ENCODE results near the gene CHST8.

Gene CHST8

GRCh38 chr19:33754361-33754760 lies 132.6 kb downstream of the CHST8 start:
- TF ChIP-seq CTCF (IDR thresholded peaks at IDR 0.05; ENCODE audit: low read depth, low read length): no peak
- no peak for DNase-seq (ENCODE audit: extremely low read depth, low read depth)

- no peak for TF ChIP-seq CTCF (IDR thresholded peaks at IDR 0.05; ENCODE audit: low read depth, low read length)
- no peak for DNase-seq (ENCODE audit: extremely low read depth, low read depth)
Observed at GRCh38 chr19:33755099-33756035, 133.6 kb downstream of the CHST8 start.

GRCh38 chr19:33756177-33756576 lies 134.4 kb downstream of the CHST8 start:
- DNase-seq (ENCODE audit: extremely low read depth, low read depth): no peak
- no peak for TF ChIP-seq CTCF (IDR thresholded peaks at IDR 0.05; ENCODE audit: low read depth, low read length)

GRCh38 chr19:33758541-33759013 lies 136.8 kb downstream of the CHST8 start:
- no peak for DNase-seq (ENCODE audit: extremely low read depth, low read depth)

GRCh38 chr19:33759356-33759755 lies 137.6 kb downstream of the CHST8 start:
- no peak for TF ChIP-seq CTCF (IDR thresholded peaks at IDR 0.05; ENCODE audit: low read depth, low read length)
- no peak for DNase-seq (ENCODE audit: extremely low read depth, low read depth)

More at GRCh38 chr19:33758541-33759013, 136.8 kb downstream of the CHST8 start:
- no peak for TF ChIP-seq CTCF (IDR thresholded peaks at IDR 0.05; ENCODE audit: low read depth, low read length)

- no peak for DNase-seq (ENCODE audit: extremely low read depth, low read depth)
- no peak for TF ChIP-seq CTCF (IDR thresholded peaks at IDR 0.05; ENCODE audit: low read depth, low read length)
Observed at GRCh38 chr19:33763633-33764371, 142.0 kb downstream of the CHST8 start.

GRCh38 chr19:33766623-33767022 lies 144.9 kb downstream of the CHST8 start:
- no peak for DNase-seq (ENCODE audit: extremely low read depth, low read depth)
- no peak for TF ChIP-seq CTCF (IDR thresholded peaks at IDR 0.05; ENCODE audit: low read depth, low read length)
